ENCODE results near the gene HIF3A. TPM values are rescaled to one million over a fixed set of nuclear protein-coding genes. Genes with fewer than 3 reads are reported as not detected.

The HIF3A gene
- total RNA-seq, 2 donors from 2014 or later: 41.6 to 71.9 TPM

GRCh38 chr19:46383846-46384245, 87.0 kb downstream of the HIF3A start:
- H3K9ac ChIP-seq (ENCODE audit: extremely low read depth, low read length, poor library complexity, severe bottlenecking): no peak overlapping the region
- H3K27ac ChIP-seq (ENCODE audit: low read depth, low read length): no peak overlapping the region
- WGBS, 2 experiments (ENCODE audit: insufficient coverage in 1 of 2, insufficient read length in 1 of 2): 95 to 100% methylated on average over 3 to 7 of the region's 7 CpGs
- no peaks in the 10 kb centered on the region for H3K9me3 ChIP-seq (ENCODE audit: control insufficient read depth, low read length)
- peaks cover 87% of the 10 kb centered on the region for H3K36me3 ChIP-seq (ENCODE audit: control insufficient read depth, insufficient read depth, low read length)
- Mint-ChIP-seq H3K4me1 (no peaks in the 10 kb centered on the region), H3K27ac (no peak overlapping the region), H3K9me3 (no peaks in the 10 kb centered on the region), H3K36me3 (ENCODE audit: low read depth) (peaks cover 82% of the 10 kb centered on the region), H3K4me3 (no peak overlapping the region), H3K27me3 (ENCODE audit: insufficient read depth) (no peaks in the 10 kb centered on the region)
- no peaks in the 10 kb centered on the region for H3K27me3 ChIP-seq (ENCODE audit: control insufficient read depth, insufficient read depth, low read length, poor library complexity, severe bottlenecking)
- H3K4me1 ChIP-seq (ENCODE audit: control insufficient read depth, insufficient read depth, low read length): no peaks in the 10 kb centered on the region
- peak; percentile 32 for DNase-seq
- H3K4me3 ChIP-seq (ENCODE audit: low read length): no peak overlapping the region
- TF ChIP-seq CTCF (conservative IDR thresholded peaks at IDR 0.05): no peak

GRCh38 chr19:46384396-46384795, 87.6 kb downstream of the HIF3A start:
- 94% methylated on average over 10 to 11 of the region's 11 CpGs for WGBS, 2 experiments (ENCODE audit: insufficient coverage in 1 of 2, insufficient read length in 1 of 2)
- peak; percentile 13 for DNase-seq
- Mint-ChIP-seq H3K27ac (no peak overlapping the region), H3K27me3 (ENCODE audit: insufficient read depth) (no peaks in the 10 kb centered on the region), H3K36me3 (ENCODE audit: low read depth) (peaks cover 84% of the 10 kb centered on the region), H3K4me1 (no peaks in the 10 kb centered on the region), H3K9me3 (no peaks in the 10 kb centered on the region), H3K4me3 (no peak overlapping the region)
- Histone ChIP-seq H3K27me3 (ENCODE audit: control insufficient read depth, insufficient read depth, low read length, poor library complexity, severe bottlenecking) (no peaks in the 10 kb centered on the region), H3K9ac (ENCODE audit: extremely low read depth, low read length, poor library complexity, severe bottlenecking) (no peak overlapping the region), H3K4me3 (ENCODE audit: low read length) (no peak overlapping the region), H3K36me3 (ENCODE audit: control insufficient read depth, insufficient read depth, low read length) (peaks cover 86% of the 10 kb centered on the region), H3K4me1 (ENCODE audit: control insufficient read depth, insufficient read depth, low read length) (no peaks in the 10 kb centered on the region), H3K27ac (ENCODE audit: low read depth, low read length) (no peak overlapping the region), H3K9me3 (ENCODE audit: control insufficient read depth, low read length) (no peaks in the 10 kb centered on the region)
- no peak for TF ChIP-seq CTCF (conservative IDR thresholded peaks at IDR 0.05)

- H3K27ac Mint-ChIP-seq: no peak overlapping the region
Measured at GRCh38 chr19:46385636-46386035, 88.8 kb downstream of the HIF3A start.

More at GRCh38 chr19:46385636-46386035, 88.8 kb downstream of the HIF3A start:
- Histone ChIP-seq H3K36me3 (ENCODE audit: control insufficient read depth, insufficient read depth, low read length) (peaks cover 84% of the 10 kb centered on the region), H3K9ac (ENCODE audit: extremely low read depth, low read length, poor library complexity, severe bottlenecking) (no peak overlapping the region), H3K4me1 (ENCODE audit: control insufficient read depth, insufficient read depth, low read length) (no peaks in the 10 kb centered on the region), H3K27ac (ENCODE audit: low read depth, low read length) (no peak overlapping the region), H3K4me3 (ENCODE audit: low read length) (no peak overlapping the region), H3K27me3 (ENCODE audit: control insufficient read depth, insufficient read depth, low read length, poor library complexity, severe bottlenecking) (no peaks in the 10 kb centered on the region), H3K9me3 (ENCODE audit: control insufficient read depth, low read length) (no peaks in the 10 kb centered on the region)
- peaks cover 1% of the 10 kb centered on the region for H3K27me3 Mint-ChIP-seq (ENCODE audit: insufficient read depth)
- no peak overlapping the region for H3K4me3 Mint-ChIP-seq
- no peaks in the 10 kb centered on the region for H3K4me1 Mint-ChIP-seq
- no peaks in the 10 kb centered on the region for H3K9me3 Mint-ChIP-seq
- peaks cover 84% of the 10 kb centered on the region for H3K36me3 Mint-ChIP-seq (ENCODE audit: low read depth)
- no peak for DNase-seq
- TF ChIP-seq CTCF (conservative IDR thresholded peaks at IDR 0.05): no peak
- 90 to 97% methylated on average over 6 to 11 of the region's 11 CpGs for WGBS, 2 experiments (ENCODE audit: insufficient coverage in 1 of 2, insufficient read length in 1 of 2)

Measured in endodermal cell (in vitro differentiated cells).